Activated T-helper 1 cell treated with anti-CD3 and anti-CD28 coated beads, Interleukin-12 subunit alpha, Interleukin-12 subunit beta, Interleukin-2, Interleukin-4 antibody, amounts not matched to agents 30 ng/mL and 10 ng/mL and 1 ng/mL, durations not matched to agents 14 hours and 24 hours and 36 hours (primary cell): Measurements from ENCODE around the gene CPTP. TPM values are rescaled to one million over a fixed set of nuclear protein-coding genes. Genes with fewer than 3 reads are reported as not detected.

Experiments used
- DNase-seq: peaks from one replicate; pipeline ENCODE4 v3.0.0; 2021; ENCODE audit warnings: low spot score
- H3K27ac Mint-ChIP-seq: one replicate; pipeline ENCODE4 v1.8.0; 2021; ENCODE audit warnings: mild to moderate bottlenecking, mixed read lengths
- H3K27me3 Mint-ChIP-seq: one replicate; pipeline ENCODE4 v1.8.0; 2022; ENCODE audit warnings: mild to moderate bottlenecking, moderate library complexity, mixed read lengths; ENCODE audit not compliant: insufficient read depth
- H3K36me3 Mint-ChIP-seq: one replicate; pipeline ENCODE4 v1.8.0; 2021; ENCODE audit warnings: low read depth, mixed read lengths
- H3K4me1 Mint-ChIP-seq: one replicate; pipeline ENCODE4 v1.8.0; 2021; ENCODE audit warnings: low read depth, mixed read lengths
- H3K4me3 Mint-ChIP-seq: one replicate; pipeline ENCODE4 v1.8.0; 2021; ENCODE audit warnings: mild to moderate bottlenecking, moderate library complexity, mixed read lengths
- H3K9me3 Mint-ChIP-seq: one replicate; pipeline ENCODE4 v1.8.0; 2021; ENCODE audit warnings: mixed read lengths
- intact Hi-C: fragments of 100-400 bp; cut with micrococcal nuclease; formaldehyde crosslinking; loops from one replicate; pipeline ENCODE4 v1.15.1; 2024
- total RNA-seq: library from RNA; stranded (reverse); gene quantifications from 2 replicates; pipeline ENCODE4 v1.2.3, GENCODE V29; 2022

Gene CPTP
- total RNA-seq, 1 donor from 2014 or later: 14.6 TPM

GRCh38 chr1:1285611-1286311 is 38.8 kb upstream of the CPTP start:
- Mint-ChIP-seq H3K9me3 (no peaks in the 10 kb centered on the region), H3K4me1 (no peaks in the 10 kb centered on the region), H3K36me3 (no peaks in the 10 kb centered on the region), H3K4me3 (no peak overlapping the region), H3K27ac (no peak overlapping the region), H3K27me3 (no peaks in the 10 kb centered on the region)
- DNase-seq: no peak
- intact Hi-C loops: no loop called here

DNA sequence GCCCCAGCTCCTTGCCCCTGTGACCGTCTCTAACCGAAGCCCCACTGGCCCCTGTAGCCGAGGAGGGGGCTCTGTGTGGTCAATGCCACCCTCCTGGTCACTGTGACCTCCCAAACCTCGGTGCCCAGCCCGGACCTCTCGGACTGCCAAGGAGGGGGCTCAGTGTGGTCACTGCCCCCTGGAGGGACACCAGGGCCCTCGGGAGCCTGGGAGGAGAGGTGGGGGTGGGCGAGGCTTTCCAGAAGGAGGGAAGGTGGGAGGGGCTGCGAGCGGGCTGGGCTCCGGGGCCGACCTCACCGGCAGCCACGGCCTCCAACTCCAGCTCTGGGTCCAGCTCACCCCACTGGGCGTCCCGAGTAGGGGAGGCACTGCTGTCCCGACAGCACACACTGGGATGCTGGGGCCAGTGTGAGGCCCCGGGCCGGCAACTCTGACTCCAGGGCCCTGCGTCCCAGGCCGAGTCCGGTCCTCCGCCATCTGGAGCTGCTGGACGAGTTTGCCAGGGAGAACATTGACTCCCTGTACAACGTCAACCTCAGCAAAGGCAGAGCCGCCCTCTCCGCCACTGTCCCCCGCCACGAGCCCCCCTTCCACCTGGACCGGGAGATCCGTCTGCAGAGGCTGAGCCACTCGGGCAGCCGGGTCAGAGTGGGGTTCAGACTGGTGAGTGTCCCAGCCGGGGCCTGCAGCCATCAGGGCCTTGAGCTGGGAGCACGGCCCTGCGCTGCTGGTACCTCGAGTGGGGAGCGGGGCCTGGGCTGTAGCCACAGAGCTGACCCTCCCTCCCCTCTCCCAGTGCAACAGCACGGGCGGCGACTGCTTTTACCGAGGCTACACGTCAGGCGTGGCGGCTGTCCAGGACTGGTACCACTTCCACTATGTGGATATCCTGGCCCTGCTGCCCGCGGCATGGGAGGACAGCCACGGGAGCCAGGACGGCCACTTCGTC is 38.0 kb upstream of the CPTP start:
- no peaks in the 10 kb centered on the region for H3K4me1 Mint-ChIP-seq
- intact Hi-C loops: no loop called here
- H3K9me3 Mint-ChIP-seq: no peaks in the 10 kb centered on the region
- no peak overlapping the region for H3K4me3 Mint-ChIP-seq
- no peaks in the 10 kb centered on the region for H3K36me3 Mint-ChIP-seq
- DNase-seq: no peak
- no peaks in the 10 kb centered on the region for H3K27me3 Mint-ChIP-seq
- no peak overlapping the region for H3K27ac Mint-ChIP-seq

- H3K27me3 Mint-ChIP-seq: no peaks in the 10 kb centered on the region
- H3K4me1 Mint-ChIP-seq: no peaks in the 10 kb centered on the region
- no peak overlapping the region for H3K4me3 Mint-ChIP-seq
- no peaks in the 10 kb centered on the region for H3K36me3 Mint-ChIP-seq
- no peaks in the 10 kb centered on the region for H3K9me3 Mint-ChIP-seq
- DNase-seq: no peak
- intact Hi-C loops: no loop called here
- H3K27ac Mint-ChIP-seq: no peak overlapping the region
Measured at GRCh38 chr1:1287288-1288110, 37.1 kb upstream of the CPTP start.

DNA sequence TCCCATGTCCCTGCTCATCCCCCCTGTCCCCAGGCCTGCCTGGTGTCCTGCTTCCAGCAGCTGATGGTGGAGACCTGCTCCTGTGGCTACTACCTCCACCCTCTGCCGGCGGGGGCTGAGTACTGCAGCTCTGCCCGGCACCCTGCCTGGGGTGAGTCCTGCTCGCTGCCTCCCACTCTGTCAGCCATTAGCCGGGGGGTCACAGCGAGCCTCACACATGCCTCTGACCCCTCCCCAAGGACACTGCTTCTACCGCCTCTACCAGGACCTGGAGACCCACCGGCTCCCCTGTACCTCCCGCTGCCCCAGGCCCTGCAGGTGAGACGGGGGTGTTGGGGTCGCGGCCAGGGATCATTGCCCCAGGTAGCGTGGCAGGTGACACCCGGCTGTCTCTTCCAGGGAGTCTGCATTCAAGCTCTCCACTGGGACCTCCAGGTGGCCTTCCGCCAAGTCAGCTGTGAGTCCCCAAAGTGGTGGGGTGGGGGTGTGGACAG is 34.3 kb upstream of the CPTP start:
- Mint-ChIP-seq H3K4me1 (no peaks in the 10 kb centered on the region), H3K27me3 (no peaks in the 10 kb centered on the region), H3K36me3 (no peaks in the 10 kb centered on the region), H3K9me3 (no peaks in the 10 kb centered on the region), H3K27ac (peak overlapping the region; percentile 29), H3K4me3 (no peak overlapping the region)
- peak; percentile 62 for DNase-seq
- intact Hi-C loops: loop anchor here (2.0 to 5.0 kb wide), 2 partner anchors 167 to 308 kb away; partner anchors contain the start of gene PERM1

- Mint-ChIP-seq H3K4me3 (no peak overlapping the region), H3K27me3 (no peaks in the 10 kb centered on the region), H3K36me3 (no peaks in the 10 kb centered on the region), H3K4me1 (no peaks in the 10 kb centered on the region), H3K27ac (no peak overlapping the region), H3K9me3 (no peaks in the 10 kb centered on the region)
- DNase-seq: no peak
- intact Hi-C loops: loop anchor here (2.0 to 5.0 kb wide), 2 partner anchors 168 to 309 kb away; partner anchors contain the start of gene PERM1
Measured at GRCh38 chr1:1291023-1291528, 33.5 kb upstream of the CPTP start.

DNA sequence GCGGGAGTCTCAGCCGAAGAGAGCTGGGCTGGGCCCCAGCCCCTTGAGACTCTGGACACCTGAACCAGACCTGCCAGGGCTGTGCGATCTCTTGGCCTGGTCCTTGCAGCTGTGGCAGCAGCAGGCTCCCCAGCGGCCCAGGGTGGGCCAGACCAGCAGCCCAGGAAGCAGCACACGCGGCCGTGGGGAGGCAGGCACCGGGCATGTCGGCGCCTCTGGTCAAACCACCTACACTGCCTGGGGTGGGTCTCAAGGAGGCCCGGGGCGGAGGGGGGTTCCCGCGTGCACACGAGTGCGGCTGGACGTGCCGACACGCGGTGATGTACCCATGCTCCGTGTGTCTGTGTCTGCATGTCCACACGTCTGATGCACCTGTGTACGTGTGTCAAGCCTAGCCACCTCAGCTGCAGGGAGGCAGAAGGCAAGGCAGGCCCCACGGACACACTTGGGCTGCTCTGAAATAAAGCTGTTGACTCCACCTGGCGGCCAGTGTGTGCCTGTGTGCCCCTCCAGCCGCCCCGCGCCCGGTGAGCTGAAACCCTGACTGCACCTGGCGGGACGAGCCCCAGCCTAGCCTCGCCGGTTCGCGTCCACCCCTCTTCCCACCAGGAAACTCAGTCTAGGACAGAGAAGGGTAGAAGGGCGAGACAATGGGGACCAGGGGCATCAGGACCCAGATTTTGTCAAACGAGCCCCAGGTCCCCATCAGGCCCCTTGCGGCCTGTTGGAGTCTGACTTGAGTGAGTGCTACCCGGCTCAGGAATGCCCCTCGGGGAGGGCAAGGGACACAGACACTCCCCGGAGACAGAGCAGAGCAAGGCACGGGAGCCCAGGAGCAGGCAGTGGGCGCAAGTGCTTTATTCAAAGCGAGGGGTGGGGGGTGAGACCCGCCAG is 32.8 kb upstream of the CPTP start:
- intact Hi-C loops: loop anchor here (2.0 to 5.0 kb wide), 3 partner anchors 169 to 309 kb away; partner anchors contain the start of gene PERM1
- H3K4me1 Mint-ChIP-seq: no peaks in the 10 kb centered on the region

GRCh38 chr1:1292442-1292779 is 32.2 kb upstream of the CPTP start:
- H3K27ac Mint-ChIP-seq: no peak overlapping the region
- no peaks in the 10 kb centered on the region for H3K4me1 Mint-ChIP-seq
- no peaks in the 10 kb centered on the region for H3K9me3 Mint-ChIP-seq
- intact Hi-C loops: loop anchor here (2.0 to 5.0 kb wide), 2 partner anchors 260 to 310 kb away; partner anchors contain the start of gene PERM1
- H3K4me3 Mint-ChIP-seq: no peak overlapping the region
- DNase-seq: no peak
- no peaks in the 10 kb centered on the region for H3K36me3 Mint-ChIP-seq
- H3K27me3 Mint-ChIP-seq: no peaks in the 10 kb centered on the region

More for the DNA sequence above, 32.8 kb upstream of the CPTP start:
- no peak overlapping the region for H3K27ac Mint-ChIP-seq
- no peaks in the 10 kb centered on the region for H3K27me3 Mint-ChIP-seq
- H3K9me3 Mint-ChIP-seq: no peaks in the 10 kb centered on the region
- no peak overlapping the region for H3K4me3 Mint-ChIP-seq
- peak; percentile 52 for DNase-seq
- no peaks in the 10 kb centered on the region for H3K36me3 Mint-ChIP-seq

- DNase-seq: no peak
- no peak overlapping the region for H3K4me3 Mint-ChIP-seq
- H3K4me1 Mint-ChIP-seq: no peaks in the 10 kb centered on the region
- H3K27ac Mint-ChIP-seq: no peak overlapping the region
- H3K27me3 Mint-ChIP-seq: no peaks in the 10 kb centered on the region
- no peaks in the 10 kb centered on the region for H3K9me3 Mint-ChIP-seq
- H3K36me3 Mint-ChIP-seq: no peaks in the 10 kb centered on the region
- intact Hi-C loops: loop anchor here (2.0 to 5.0 kb wide), 2 partner anchors 260 to 311 kb away; partner anchors contain the start of gene PERM1
Measured at GRCh38 chr1:1292851-1293250, 31.8 kb upstream of the CPTP start.

GRCh38 chr1:1293263-1294249 is 31.0 kb upstream of the CPTP start:
- H3K4me3 Mint-ChIP-seq: no peak overlapping the region
- no peaks in the 10 kb centered on the region for H3K9me3 Mint-ChIP-seq
- H3K36me3 Mint-ChIP-seq: no peaks in the 10 kb centered on the region
- H3K27me3 Mint-ChIP-seq: no peaks in the 10 kb centered on the region
- intact Hi-C loops: loop anchor here (2.0 to 5.0 kb wide), 2 partner anchors 261 to 311 kb away; partner anchors contain the start of gene PERM1
- H3K27ac Mint-ChIP-seq: no peak overlapping the region
- no peaks in the 10 kb centered on the region for H3K4me1 Mint-ChIP-seq
- DNase-seq: no peak

DNA sequence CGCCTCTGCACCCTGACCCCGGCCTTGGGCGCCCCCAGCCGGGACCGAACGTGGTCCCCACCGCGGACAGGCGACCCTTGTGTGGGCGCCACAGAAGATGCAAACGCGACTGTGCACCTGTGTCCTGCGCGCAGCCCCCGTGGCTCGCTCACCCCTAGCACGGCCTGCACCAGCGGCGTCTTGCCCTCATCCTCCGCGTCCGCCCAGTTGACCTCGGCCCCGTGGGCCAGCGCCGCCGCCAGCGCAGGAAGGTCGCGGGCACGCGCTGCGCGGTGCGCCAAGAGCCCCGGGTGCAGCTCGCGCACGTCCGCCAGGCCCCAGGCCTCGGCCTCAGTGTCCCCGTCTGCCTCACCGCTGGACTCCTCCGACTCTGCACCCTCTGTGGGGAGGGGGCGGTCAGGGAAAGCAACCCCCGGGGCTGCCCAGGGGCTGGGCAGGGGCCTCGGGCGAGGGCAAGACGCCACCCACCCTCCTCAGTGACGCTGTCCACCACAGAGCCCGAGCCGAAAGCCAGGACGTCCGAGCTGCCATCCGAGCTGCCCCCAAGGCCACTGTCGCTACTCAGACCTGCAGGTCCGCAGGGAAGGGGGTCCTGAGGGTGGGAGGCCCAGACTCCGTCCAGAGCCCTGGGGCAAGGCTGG is 30.2 kb upstream of the CPTP start:
- no peak for DNase-seq
- intact Hi-C loops: loop anchor here (5.0 kb wide), 1 partner anchor 312 kb away; the partner anchor contains the start of gene PERM1
- Mint-ChIP-seq H3K4me1 (no peaks in the 10 kb centered on the region), H3K9me3 (no peaks in the 10 kb centered on the region), H3K27ac (no peak overlapping the region), H3K4me3 (no peak overlapping the region), H3K36me3 (no peaks in the 10 kb centered on the region), H3K27me3 (no peaks in the 10 kb centered on the region)
